ENCODE data around the gene CLDN11.

- TF ChIP-seq, protein P1, sequence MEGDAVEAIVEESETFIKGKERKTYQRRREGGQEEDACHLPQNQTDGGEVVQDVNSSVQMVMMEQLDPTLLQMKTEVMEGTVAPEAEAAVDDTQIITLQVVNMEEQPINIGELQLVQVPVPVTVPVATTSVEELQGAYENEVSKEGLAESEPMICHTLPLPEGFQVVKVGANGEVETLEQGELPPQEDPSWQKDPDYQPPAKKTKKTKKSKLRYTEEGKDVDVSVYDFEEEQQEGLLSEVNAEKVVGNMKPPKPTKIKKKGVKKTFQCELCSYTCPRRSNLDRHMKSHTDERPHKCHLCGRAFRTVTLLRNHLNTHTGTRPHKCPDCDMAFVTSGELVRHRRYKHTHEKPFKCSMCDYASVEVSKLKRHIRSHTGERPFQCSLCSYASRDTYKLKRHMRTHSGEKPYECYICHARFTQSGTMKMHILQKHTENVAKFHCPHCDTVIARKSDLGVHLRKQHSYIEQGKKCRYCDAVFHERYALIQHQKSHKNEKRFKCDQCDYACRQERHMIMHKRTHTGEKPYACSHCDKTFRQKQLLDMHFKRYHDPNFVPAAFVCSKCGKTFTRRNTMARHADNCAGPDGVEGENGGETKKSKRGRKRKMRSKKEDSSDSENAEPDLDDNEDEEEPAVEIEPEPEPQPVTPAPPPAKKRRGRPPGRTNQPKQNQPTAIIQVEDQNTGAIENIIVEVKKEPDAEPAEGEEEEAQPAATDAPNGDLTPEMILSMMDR (IDR thresholded peaks at IDR 0.05), result no peak
- TF ChIP-seq POLR2A (IDR thresholded peaks at IDR 0.05), result no peak
Observed at GRCh38 chr3:170450039-170450438, 31.4 kb downstream of the CLDN11 start.

Measured in right lobe of liver (tissue), 4 donors.